Thymus (tissue), 11 donors: ENCODE results near the gene CCDC57. TPM values are rescaled to one million over a fixed set of nuclear protein-coding genes. Genes with fewer than 3 reads are reported as not detected.

Experiments used
- DNase-seq, 9 donors: peaks; one replicate each; pipeline ENCODE4 v3.0.0-alpha.2; 2013; ENCODE audit warnings: low spot score in 9 of 9, low read depth in 6 of 9, missing footprints in 1 of 9
- H3K27ac ChIP-seq, 2 donors: one replicate each; pipeline ENCODE4 v1.5.1; 2013; ENCODE audit warnings: control low read depth in 1 of 2, low read depth in 1 of 2, low read length in 1 of 2, mild to moderate bottlenecking in 1 of 2, moderate library complexity in 1 of 2
- H3K27me3 ChIP-seq, 2 donors: one replicate each; pipeline ENCODE4 v1.5.1; 2013; ENCODE audit warnings: low read length in 1 of 2; ENCODE audit not compliant: control insufficient read depth in 2 of 2, insufficient read depth in 1 of 2
- H3K36me3 ChIP-seq, 2 donors: one replicate each; pipeline ENCODE4 v1.5.1; 2013; ENCODE audit warnings: low read length in 1 of 2, mild to moderate bottlenecking in 1 of 2, moderate library complexity in 1 of 2; ENCODE audit not compliant: control insufficient read depth in 2 of 2, insufficient read depth in 2 of 2
- H3K4me1 ChIP-seq, 2 donors: one replicate each; pipeline ENCODE4 v1.5.1; 2013; ENCODE audit warnings: low read length in 2 of 2; ENCODE audit not compliant: control insufficient read depth in 2 of 2, insufficient read depth in 2 of 2
- H3K4me3 ChIP-seq, 2 donors: one replicate each; pipeline ENCODE4 v1.5.1; 2013; ENCODE audit warnings: low read length in 2 of 2, control low read depth in 1 of 2, mild to moderate bottlenecking in 1 of 2
- H3K9me3 ChIP-seq, 2 donors: one replicate each; pipeline ENCODE4 v1.5.1; 2013; ENCODE audit warnings: low read length in 1 of 2, mild to moderate bottlenecking in 1 of 2; ENCODE audit not compliant: control insufficient read depth in 2 of 2, insufficient read depth in 1 of 2
- WGBS: extraction: QIAGEN DNeasy Blood & Tissue Kit; methylation state at CpG from one replicate; pipeline ENCODE4 v1.1.7; 2013; 5-methylcytosine and 5-hydroxymethylcytosine counted together
- polyA plus RNA-seq: library from polyadenylated mRNA; stranded (reverse); fragments of 200-250 nt; gene quantifications from one replicate; pipeline ENCODE4 v1.2.3, GENCODE V29; 2013
- total RNA-seq: library from RNA; stranded (reverse); fragments of 120-200 nt; gene quantifications from one replicate; pipeline ENCODE4 v1.2.4, GENCODE V29; 2013
- donor health status: healthy.

CCDC57 gene
- total and polyA plus RNA-seq, 2 donors, result 39.3 to 122 TPM

- Histone ChIP-seq H3K27me3 (no peaks in the 10 kb centered on the region), H3K27ac (peak overlapping the region; percentile 89 to 95), H3K9me3 (no peaks in the 10 kb centered on the region), H3K36me3 (peaks cover 0 to 12% of the 10 kb centered on the region in 2 donors), H3K4me1 (peaks cover 27 to 75% of the 10 kb centered on the region in 2 donors), H3K4me3 (peak overlapping the region; percentile 44 to 61)
- DNase-seq, result peak in 4 of 9 donors; percentile 53 to 82 (median 62)
- WGBS, result 16% methylated on average over 24 of the region's 24 CpGs
Measured at GRCh38 chr17:82105882-82106687, 106.6 kb downstream of the CCDC57 start.

- H3K9me3 ChIP-seq, result peaks cover 0 to 3% of the 10 kb centered on the region in 2 donors
- no peaks in the 10 kb centered on the region for H3K27me3 ChIP-seq
- H3K36me3 ChIP-seq, result peaks cover 3 to 15% of the 10 kb centered on the region in 2 donors
- 93% methylated on average over 13 of the region's 13 CpGs for WGBS
- DNase-seq, result no peak
- H3K4me3 ChIP-seq, result peak overlapping the region; percentile 44 to 61
- H3K27ac ChIP-seq, result peak overlapping the region; percentile 89 to 95
- H3K4me1 ChIP-seq, result peaks cover 27 to 79% of the 10 kb centered on the region in 2 donors
Measured at GRCh38 chr17:82105417-82105881, 107.2 kb downstream of the CCDC57 start.

GRCh38 chr17:82104797-82105416, 107.7 kb downstream of the CCDC57 start:
- no peaks in the 10 kb centered on the region for H3K27me3 ChIP-seq
- H3K36me3 ChIP-seq, result peaks cover 7 to 15% of the 10 kb centered on the region in 2 donors
- H3K4me3 ChIP-seq, result no peak overlapping the region
- peaks cover 31 to 79% of the 10 kb centered on the region in 2 donors for H3K4me1 ChIP-seq
- H3K9me3 ChIP-seq, result peaks cover 0 to 5% of the 10 kb centered on the region in 2 donors
- H3K27ac ChIP-seq, result peak overlapping the region in 1 of 2 donors; percentile 4
- WGBS, result over 99% methylated on average over 11 of the region's 11 CpGs
- DNase-seq, result no peak

- WGBS, result 95% methylated on average over 24 of the region's 24 CpGs
- Histone ChIP-seq H3K27me3 (no peaks in the 10 kb centered on the region), H3K36me3 (peaks cover 10 to 15% of the 10 kb centered on the region in 2 donors), H3K9me3 (peaks cover 0 to 5% of the 10 kb centered on the region in 2 donors), H3K27ac (peak overlapping the region in 1 of 2 donors; percentile 10), H3K4me1 (peaks cover 39 to 81% of the 10 kb centered on the region in 2 donors), H3K4me3 (no peak overlapping the region)
- DNase-seq, result no peak
Measured at GRCh38 chr17:82103553-82104451, 108.8 kb downstream of the CCDC57 start.

- no peaks in the 10 kb centered on the region for H3K27me3 ChIP-seq
- WGBS, result 88% methylated on average over 18 of the region's 18 CpGs
- H3K4me3 ChIP-seq, result no peak overlapping the region
- peaks cover 7 to 10% of the 10 kb centered on the region in 2 donors for H3K36me3 ChIP-seq
- H3K9me3 ChIP-seq, result peaks cover 0 to 5% of the 10 kb centered on the region in 2 donors
- peaks cover 36 to 65% of the 10 kb centered on the region in 2 donors for H3K4me1 ChIP-seq
- peak overlapping the region in 1 of 2 donors; percentile 9 for H3K27ac ChIP-seq
- DNase-seq, result no peak
Measured at GRCh38 chr17:82101767-82102679, 110.6 kb downstream of the CCDC57 start.

- Histone ChIP-seq H3K4me3 (no peak overlapping the region), H3K36me3 (peaks cover 8 to 14% of the 10 kb centered on the region in 2 donors), H3K27me3 (no peaks in the 10 kb centered on the region), H3K9me3 (peaks cover 0 to 5% of the 10 kb centered on the region in 2 donors), H3K27ac (peak overlapping the region in 1 of 2 donors; percentile 7), H3K4me1 (peaks cover 39 to 65% of the 10 kb centered on the region in 2 donors)
- no peak for DNase-seq
- 88% methylated on average over 10 of the region's 10 CpGs for WGBS
Measured at GRCh38 chr17:82101301-82101715, 111.3 kb downstream of the CCDC57 start.

GRCh38 chr17:82100502-82101298, 111.9 kb downstream of the CCDC57 start:
- H3K36me3 ChIP-seq, result peaks cover 14 to 20% of the 10 kb centered on the region in 2 donors
- H3K27ac ChIP-seq, result peak overlapping the region; percentile 48 to 86
- peaks cover 37 to 61% of the 10 kb centered on the region in 2 donors for H3K4me1 ChIP-seq
- no peaks in the 10 kb centered on the region for H3K27me3 ChIP-seq
- DNase-seq, result no peak
- no peak overlapping the region for H3K4me3 ChIP-seq
- 90% methylated on average over 35 of the region's 35 CpGs for WGBS
- H3K9me3 ChIP-seq, result peaks cover 0 to 5% of the 10 kb centered on the region in 2 donors
